ENCODE results near the gene JMJD4. TPM values are rescaled to one million over a fixed set of nuclear protein-coding genes. Genes with fewer than 3 reads are reported as not detected.

JMJD4 gene
- total RNA-seq, 1 donor from 2014 or later: 7.0 TPM

DNA sequence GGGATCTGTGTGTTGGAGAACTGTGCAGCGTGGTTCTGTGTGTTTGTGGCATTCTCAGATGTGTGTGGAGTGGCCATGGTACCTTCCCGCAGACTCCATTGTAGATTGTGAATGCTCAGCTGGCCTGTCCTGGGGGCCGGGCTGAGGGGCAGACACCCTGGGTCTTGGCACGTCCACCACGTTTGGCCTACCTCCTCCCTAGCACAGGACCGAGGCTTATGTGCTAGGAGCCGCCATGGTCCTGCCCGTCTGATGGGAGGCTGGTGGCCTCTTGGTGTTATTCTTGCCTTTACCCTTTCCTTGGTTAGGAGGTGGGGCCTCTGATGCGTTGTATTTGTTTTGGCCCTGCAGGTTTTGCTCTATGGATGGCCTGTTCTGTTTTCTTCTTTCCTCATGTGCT lies 25.3 kb upstream of the JMJD4 start:
- H3K27me3 ChIP-seq (ENCODE audit: low read depth): no peaks in the 10 kb centered on the region
- peaks cover 78% of the 10 kb centered on the region for H3K4me1 ChIP-seq
- no peak for DNase-seq
- intact Hi-C loops (cut with micrococcal nuclease): loop anchor here (5.0 kb wide), 1 partner anchor 187 kb away; the partner anchor contains the start of gene WNT9A
- H3K9me3 ChIP-seq (replicated peaks): no peaks in the 10 kb centered on the region
- TF ChIP-seq, protein P1, sequence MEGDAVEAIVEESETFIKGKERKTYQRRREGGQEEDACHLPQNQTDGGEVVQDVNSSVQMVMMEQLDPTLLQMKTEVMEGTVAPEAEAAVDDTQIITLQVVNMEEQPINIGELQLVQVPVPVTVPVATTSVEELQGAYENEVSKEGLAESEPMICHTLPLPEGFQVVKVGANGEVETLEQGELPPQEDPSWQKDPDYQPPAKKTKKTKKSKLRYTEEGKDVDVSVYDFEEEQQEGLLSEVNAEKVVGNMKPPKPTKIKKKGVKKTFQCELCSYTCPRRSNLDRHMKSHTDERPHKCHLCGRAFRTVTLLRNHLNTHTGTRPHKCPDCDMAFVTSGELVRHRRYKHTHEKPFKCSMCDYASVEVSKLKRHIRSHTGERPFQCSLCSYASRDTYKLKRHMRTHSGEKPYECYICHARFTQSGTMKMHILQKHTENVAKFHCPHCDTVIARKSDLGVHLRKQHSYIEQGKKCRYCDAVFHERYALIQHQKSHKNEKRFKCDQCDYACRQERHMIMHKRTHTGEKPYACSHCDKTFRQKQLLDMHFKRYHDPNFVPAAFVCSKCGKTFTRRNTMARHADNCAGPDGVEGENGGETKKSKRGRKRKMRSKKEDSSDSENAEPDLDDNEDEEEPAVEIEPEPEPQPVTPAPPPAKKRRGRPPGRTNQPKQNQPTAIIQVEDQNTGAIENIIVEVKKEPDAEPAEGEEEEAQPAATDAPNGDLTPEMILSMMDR (IDR thresholded peaks at IDR 0.05; ENCODE audit: borderline replicate concordance): no peak
- H3K36me3 ChIP-seq: peaks cover 34% of the 10 kb centered on the region
- peak overlapping the region; percentile 78 for H3K27ac ChIP-seq (replicated peaks)
- H3K4me3 ChIP-seq: no peak overlapping the region

DNA sequence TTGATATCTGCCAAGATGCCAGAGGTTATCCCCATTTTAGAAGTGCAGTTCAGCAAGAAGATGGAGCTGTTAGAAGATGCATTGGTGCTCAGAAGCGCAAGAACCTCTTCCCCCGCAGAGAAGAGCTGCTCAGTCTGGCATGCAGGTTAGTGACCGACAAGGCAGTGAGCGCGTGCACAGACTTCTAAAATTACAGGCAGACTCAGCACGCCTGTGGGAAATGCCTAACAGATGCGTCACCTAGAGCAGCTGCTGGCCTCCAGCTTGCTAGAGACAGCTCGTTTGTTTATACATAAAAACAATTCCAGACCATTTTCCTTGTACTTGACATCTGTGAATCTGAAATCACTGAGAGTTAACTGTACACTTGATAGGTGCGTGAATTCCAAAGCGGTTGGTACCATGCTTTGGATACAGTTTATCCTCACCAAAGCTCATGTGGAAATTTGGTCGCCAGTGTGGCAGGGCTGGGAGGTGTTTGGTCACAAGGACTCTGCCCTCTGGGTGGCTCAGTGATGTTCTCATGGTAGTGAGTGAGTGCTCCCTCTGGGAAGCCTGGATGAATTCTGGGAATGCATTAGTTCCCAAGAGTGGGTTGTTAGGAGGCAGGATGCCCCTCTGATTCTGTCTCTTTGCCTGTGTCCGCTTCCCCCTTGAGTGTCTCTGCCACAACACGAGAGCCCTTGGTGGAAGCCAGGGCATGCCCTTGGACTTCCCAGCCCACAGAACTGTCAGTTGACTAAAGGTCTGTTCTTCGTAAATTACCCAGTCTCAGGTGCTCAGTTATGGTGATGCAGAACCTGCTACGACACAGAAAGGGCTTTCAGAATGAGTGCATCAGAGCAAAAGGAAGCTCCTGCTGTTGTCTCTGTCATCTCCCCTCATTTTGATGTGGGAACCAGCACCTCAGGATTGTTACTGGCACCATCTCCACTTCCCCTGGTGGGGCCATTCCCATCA lies 24.5 kb upstream of the JMJD4 start:
- Histone ChIP-seq H3K4me1 (peaks cover 86% of the 10 kb centered on the region), H3K27me3 (ENCODE audit: low read depth) (no peaks in the 10 kb centered on the region), H3K4me3 (no peak overlapping the region), H3K9me3 (replicated peaks) (no peaks in the 10 kb centered on the region), H3K27ac (replicated peaks) (peak overlapping the region; percentile 78), H3K36me3 (peaks cover 29% of the 10 kb centered on the region)
- DNase-seq: peak; percentile 60
- intact Hi-C loops (cut with micrococcal nuclease): loop anchor here (5.0 kb wide), 1 partner anchor 188 kb away; the partner anchor contains the start of gene WNT9A
- TF ChIP-seq, protein P1 (IDR thresholded peaks at IDR 0.05; ENCODE audit: borderline replicate concordance): no peak

DNA sequence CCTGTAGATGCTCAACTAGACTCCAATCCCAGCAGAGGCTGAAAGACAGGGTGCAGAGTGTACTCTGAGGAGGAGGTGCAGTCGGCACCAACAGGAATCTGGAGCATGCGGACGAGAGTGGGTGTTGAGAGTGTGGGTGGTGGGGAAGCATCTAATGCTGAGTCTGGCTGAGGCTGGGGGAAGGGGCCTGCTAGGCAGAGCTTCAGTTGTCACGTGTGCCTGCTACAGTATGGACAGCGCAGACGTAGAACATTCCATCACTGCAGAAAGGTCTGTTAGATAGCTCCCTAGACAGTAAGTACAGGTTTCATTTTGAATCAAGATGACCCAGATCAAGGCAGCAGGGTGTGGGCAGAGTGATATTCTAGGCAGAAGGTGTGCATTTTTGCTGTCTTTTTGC lies 23.3 kb upstream of the JMJD4 start:
- Histone ChIP-seq H3K9me3 (replicated peaks) (no peaks in the 10 kb centered on the region), H3K27ac (replicated peaks) (peak overlapping the region; percentile 78), H3K4me1 (peaks cover 91% of the 10 kb centered on the region), H3K36me3 (peaks cover 28% of the 10 kb centered on the region), H3K4me3 (no peak overlapping the region), H3K27me3 (ENCODE audit: low read depth) (no peaks in the 10 kb centered on the region)
- intact Hi-C loops (cut with micrococcal nuclease): no loop called here
- DNase-seq: no peak
- TF ChIP-seq, protein P1 (IDR thresholded peaks at IDR 0.05; ENCODE audit: borderline replicate concordance): no peak

DNA sequence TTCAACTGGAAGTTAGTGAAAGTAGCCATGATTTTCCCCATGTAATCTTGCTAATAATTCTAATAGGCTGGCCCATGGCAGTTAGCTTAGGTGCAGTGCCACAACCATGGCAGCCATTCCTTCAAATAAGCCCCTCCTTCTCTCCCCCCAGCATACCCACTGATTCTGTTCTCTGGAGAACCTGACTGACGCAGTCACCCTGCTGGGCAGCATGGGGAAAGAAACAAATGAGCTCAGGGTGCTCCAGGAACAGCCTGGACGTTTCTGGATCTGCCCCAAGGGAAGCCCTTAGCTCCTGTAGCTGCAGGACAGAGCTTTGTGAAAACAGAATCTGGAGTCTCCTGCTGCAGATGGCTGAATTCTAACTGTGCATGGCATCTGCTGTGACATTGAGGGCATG lies 22.7 kb upstream of the JMJD4 start:
- intact Hi-C loops (cut with micrococcal nuclease): no loop called here
- H3K4me1 ChIP-seq: peaks cover 89% of the 10 kb centered on the region
- no peak overlapping the region for H3K4me3 ChIP-seq
- H3K27me3 ChIP-seq (ENCODE audit: low read depth): no peaks in the 10 kb centered on the region
- TF ChIP-seq, protein P1 (IDR thresholded peaks at IDR 0.05; ENCODE audit: borderline replicate concordance): no peak
- no peak for DNase-seq
- peak overlapping the region; percentile 53 for H3K27ac ChIP-seq (replicated peaks)
- no peaks in the 10 kb centered on the region for H3K9me3 ChIP-seq (replicated peaks)
- H3K36me3 ChIP-seq: peaks cover 28% of the 10 kb centered on the region

DNA sequence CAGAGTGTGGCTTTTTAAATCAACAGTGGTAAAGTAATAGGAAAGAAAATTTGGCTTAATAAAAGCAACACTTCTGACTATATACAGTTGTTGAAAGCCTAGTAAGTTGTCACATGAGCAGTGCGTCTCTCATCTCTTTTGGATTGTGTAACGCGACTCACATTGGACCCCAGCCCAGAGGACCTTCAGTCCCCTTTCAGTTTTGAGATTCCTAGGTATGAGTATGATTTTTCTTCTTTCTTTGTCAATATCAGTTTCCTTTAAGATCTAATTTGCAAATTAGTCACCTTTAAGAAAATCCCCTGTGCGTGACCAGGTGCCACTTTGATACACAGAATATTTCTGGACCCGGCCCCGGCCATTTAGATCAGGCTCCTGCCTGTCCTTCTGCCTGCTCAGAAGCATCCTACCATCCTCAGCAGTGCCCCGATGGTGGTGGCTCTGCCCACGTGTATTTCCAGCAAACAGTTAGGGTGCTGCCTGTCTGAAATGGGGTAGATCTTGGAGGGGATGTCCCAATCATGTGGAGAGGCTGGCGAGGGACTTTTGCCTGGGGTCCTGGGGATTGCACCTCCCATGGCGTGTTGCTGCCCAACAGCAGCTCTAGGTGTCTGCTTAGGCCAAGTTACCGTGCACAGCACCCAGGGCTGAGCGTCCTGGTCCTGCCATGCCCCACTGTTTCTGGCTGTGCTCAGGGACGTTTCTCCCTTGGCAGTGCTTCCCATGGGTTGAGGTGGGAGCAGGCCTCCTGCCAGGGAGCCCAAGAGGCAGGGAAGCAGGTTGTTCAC lies 21.3 kb upstream of the JMJD4 start:
- DNase-seq: no peak

More for the DNA sequence above, 21.3 kb upstream of the JMJD4 start:
- Histone ChIP-seq H3K27me3 (ENCODE audit: low read depth) (no peaks in the 10 kb centered on the region), H3K27ac (replicated peaks) (peak overlapping the region; percentile 47), H3K4me3 (no peak overlapping the region), H3K4me1 (peaks cover 78% of the 10 kb centered on the region), H3K9me3 (replicated peaks) (no peaks in the 10 kb centered on the region), H3K36me3 (peaks cover 22% of the 10 kb centered on the region)
- intact Hi-C loops (cut with micrococcal nuclease): no loop called here
- TF ChIP-seq, protein P1 (IDR thresholded peaks at IDR 0.05; ENCODE audit: borderline replicate concordance): no peak

Measured in left ventricle myocardium inferior (tissue), 1 donor.